Measurements from ENCODE around the gene NDOR1.

DNA sequence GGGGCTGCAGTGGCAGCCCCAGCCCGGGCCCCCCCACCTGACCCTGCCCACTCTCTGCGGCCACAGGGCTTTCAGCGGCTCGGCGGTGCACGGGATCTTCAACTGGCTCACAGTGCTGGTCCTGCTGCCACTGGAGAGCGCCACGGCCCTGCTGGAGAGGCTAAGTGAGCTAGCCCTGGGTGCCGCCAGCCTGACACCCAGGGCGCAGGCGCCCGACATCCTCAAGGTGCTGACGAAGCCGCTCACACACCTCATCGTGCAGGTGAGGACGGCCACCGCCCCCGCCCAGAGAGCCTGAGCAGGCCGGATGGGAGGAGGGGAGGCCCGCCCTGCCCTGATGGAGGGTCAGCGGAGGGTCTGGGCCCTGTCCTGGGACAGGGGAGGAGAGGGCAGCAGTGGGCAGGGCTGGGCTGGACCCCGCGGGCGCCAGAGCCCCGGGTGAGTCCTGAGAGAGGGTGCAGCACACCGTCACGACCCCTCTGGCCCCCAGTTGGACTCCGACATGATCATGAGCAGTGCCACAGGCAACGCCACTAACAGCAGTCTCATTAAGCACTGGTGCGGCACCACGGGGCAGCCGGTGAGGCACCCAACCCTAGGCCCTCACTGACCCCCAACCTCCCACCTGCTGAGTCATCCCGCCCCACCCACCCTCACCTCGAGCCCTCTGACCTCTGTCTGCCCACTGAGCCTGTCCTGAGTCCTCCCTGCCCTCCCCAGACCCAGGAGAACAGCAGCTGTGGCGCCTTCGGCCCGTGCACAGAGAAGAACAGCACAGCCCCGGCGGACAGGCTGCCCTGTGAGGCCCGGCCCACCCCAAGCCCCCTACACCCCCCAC is 27.9 kb downstream of the NDOR1 start:
- no peak for TF ChIP-seq POLR2A (IDR thresholded peaks at IDR 0.05)
- TF ChIP-seq, protein P1, sequence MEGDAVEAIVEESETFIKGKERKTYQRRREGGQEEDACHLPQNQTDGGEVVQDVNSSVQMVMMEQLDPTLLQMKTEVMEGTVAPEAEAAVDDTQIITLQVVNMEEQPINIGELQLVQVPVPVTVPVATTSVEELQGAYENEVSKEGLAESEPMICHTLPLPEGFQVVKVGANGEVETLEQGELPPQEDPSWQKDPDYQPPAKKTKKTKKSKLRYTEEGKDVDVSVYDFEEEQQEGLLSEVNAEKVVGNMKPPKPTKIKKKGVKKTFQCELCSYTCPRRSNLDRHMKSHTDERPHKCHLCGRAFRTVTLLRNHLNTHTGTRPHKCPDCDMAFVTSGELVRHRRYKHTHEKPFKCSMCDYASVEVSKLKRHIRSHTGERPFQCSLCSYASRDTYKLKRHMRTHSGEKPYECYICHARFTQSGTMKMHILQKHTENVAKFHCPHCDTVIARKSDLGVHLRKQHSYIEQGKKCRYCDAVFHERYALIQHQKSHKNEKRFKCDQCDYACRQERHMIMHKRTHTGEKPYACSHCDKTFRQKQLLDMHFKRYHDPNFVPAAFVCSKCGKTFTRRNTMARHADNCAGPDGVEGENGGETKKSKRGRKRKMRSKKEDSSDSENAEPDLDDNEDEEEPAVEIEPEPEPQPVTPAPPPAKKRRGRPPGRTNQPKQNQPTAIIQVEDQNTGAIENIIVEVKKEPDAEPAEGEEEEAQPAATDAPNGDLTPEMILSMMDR (IDR thresholded peaks at IDR 0.05) = no peak
